Testis (tissue), 2 donors: Measurements from ENCODE around the gene ZNF524.

Experiments
- POLR2A ChIP-seq: fragments of 450-650 bp; IDR thresholded peaks from one replicate; pipeline ENCODE4 v1.6.1; 2017; ENCODE audit warnings: antibody characterized with exemption, mild to moderate bottlenecking, moderate library complexity
- TF ChIP-seq, protein P1 (sequence below), 3 experiments: fragments of 450-650 bp in 2 of 3; fragments of 200-600 bp in 1 of 3; sonication (generic) in 1 of 3; IDR thresholded peaks; one replicate each; pipeline ENCODE4 v1.5.1; 2016 to 2019; ENCODE audit warnings: antibody characterized with exemption in 3 of 3, mild to moderate bottlenecking in 2 of 3, moderate library complexity in 1 of 3

DNA sequence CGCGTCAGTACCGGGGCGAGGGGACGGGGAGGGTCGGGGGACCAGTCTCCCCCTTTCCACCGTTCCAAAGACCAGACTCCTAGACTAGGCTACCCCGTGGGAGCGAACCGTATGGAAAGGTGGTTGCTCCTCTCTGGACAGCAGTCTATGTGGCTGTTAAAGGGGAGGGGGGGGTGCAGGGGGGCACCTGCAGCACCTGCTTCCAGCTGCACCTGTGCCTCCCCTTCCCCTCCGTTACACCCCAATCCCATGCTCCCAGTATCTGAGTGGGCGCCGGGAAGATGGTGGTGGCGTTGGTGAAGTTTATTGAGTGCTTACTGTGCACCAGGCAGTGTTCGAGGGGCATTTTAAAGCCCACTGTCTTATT, 557 bp downstream of the ZNF524 start:
- TF ChIP-seq, protein P1, sequence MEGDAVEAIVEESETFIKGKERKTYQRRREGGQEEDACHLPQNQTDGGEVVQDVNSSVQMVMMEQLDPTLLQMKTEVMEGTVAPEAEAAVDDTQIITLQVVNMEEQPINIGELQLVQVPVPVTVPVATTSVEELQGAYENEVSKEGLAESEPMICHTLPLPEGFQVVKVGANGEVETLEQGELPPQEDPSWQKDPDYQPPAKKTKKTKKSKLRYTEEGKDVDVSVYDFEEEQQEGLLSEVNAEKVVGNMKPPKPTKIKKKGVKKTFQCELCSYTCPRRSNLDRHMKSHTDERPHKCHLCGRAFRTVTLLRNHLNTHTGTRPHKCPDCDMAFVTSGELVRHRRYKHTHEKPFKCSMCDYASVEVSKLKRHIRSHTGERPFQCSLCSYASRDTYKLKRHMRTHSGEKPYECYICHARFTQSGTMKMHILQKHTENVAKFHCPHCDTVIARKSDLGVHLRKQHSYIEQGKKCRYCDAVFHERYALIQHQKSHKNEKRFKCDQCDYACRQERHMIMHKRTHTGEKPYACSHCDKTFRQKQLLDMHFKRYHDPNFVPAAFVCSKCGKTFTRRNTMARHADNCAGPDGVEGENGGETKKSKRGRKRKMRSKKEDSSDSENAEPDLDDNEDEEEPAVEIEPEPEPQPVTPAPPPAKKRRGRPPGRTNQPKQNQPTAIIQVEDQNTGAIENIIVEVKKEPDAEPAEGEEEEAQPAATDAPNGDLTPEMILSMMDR (IDR thresholded peaks at IDR 0.05): no peak
- no peak for TF ChIP-seq POLR2A
